Measurements from ENCODE around the gene SYNM. TPM values are rescaled to one million over a fixed set of nuclear protein-coding genes. Genes with fewer than 3 reads are reported as not detected.

SYNM gene
- total and polyA plus RNA-seq, 7 donors = 0.69 to 1,357 (median 731) TPM

- Histone ChIP-seq H3K4me3 (no peak overlapping the region), H3K9me3 (no peaks in the 10 kb centered on the region), H3K4me1 (peaks cover 0 to 8% (median 0%) of the 10 kb centered on the region in 4 donors), H3K36me3 (no peaks in the 10 kb centered on the region), H3K27ac (peak overlapping the region in 2 of 4 donors; percentile 34 to 53), H3K27me3 (no peaks in the 10 kb centered on the region)
- 91 to 94% methylated on average over 2 of the region's 2 CpGs for WGBS, 2 donors
- intact Hi-C loops (cut with DNase I) = no loop called here
- TF ChIP-seq POLR2A (IDR thresholded peaks at IDR 0.05) (no peak), CTCF (IDR thresholded peaks at IDR 0.05) (no peak)
- DNase-seq = no peak
Measured at GRCh38 chr15:99086327-99086667, 18.6 kb upstream of the SYNM start.

- 91 to 92% methylated on average over 11 of the region's 11 CpGs for WGBS, 2 donors
- TF ChIP-seq POLR2A (IDR thresholded peaks at IDR 0.05) (no peak), EP300 (IDR thresholded peaks at IDR 0.05) (no peak), CTCF (IDR thresholded peaks at IDR 0.05) (no peak), POLR2AphosphoS5 (IDR thresholded peaks at IDR 0.05) (no peak)
- H3K9me3 ChIP-seq = no peaks in the 10 kb centered on the region
- H3K4me3 ChIP-seq = no peak overlapping the region
- H3K4me1 ChIP-seq = peaks cover 0 to 8% (median 0%) of the 10 kb centered on the region in 4 donors
- no peaks in the 10 kb centered on the region for H3K27me3 ChIP-seq
- DNase-seq = no peak
- intact Hi-C loops (cut with DNase I) = no loop called here
- no peak overlapping the region for H3K27ac ChIP-seq
- H3K36me3 ChIP-seq = no peaks in the 10 kb centered on the region
Measured at GRCh38 chr15:99087405-99087943, 17.4 kb upstream of the SYNM start.

GRCh38 chr15:99090011-99090699 lies 14.7 kb upstream of the SYNM start:
- DNase-seq = no peak
- H3K27me3 ChIP-seq = no peaks in the 10 kb centered on the region
- intact Hi-C loops (cut with DNase I) = no loop called here
- H3K4me3 ChIP-seq = no peak overlapping the region
- peaks cover 0 to 8% (median 0%) of the 10 kb centered on the region in 4 donors for H3K4me1 ChIP-seq
- WGBS, 2 donors = 43 to 54% methylated on average over 3 of the region's 3 CpGs
- no peak overlapping the region for H3K27ac ChIP-seq
- TF ChIP-seq CTCF (IDR thresholded peaks at IDR 0.05) (no peak), POLR2AphosphoS5 (IDR thresholded peaks at IDR 0.05) (no peak), EP300 (IDR thresholded peaks at IDR 0.05) (no peak), POLR2A (IDR thresholded peaks at IDR 0.05) (no peak)
- H3K9me3 ChIP-seq = no peaks in the 10 kb centered on the region
- no peaks in the 10 kb centered on the region for H3K36me3 ChIP-seq

- Histone ChIP-seq H3K36me3 (no peaks in the 10 kb centered on the region), H3K4me3 (no peak overlapping the region), H3K4me1 (peaks cover 0 to 2% (median 0%) of the 10 kb centered on the region in 4 donors), H3K27me3 (no peaks in the 10 kb centered on the region), H3K9me3 (no peaks in the 10 kb centered on the region), H3K27ac (no peak overlapping the region)
- intact Hi-C loops (cut with DNase I) = no loop called here
- 87 to 93% methylated on average over 1 of the region's 1 CpG for WGBS, 2 donors
- DNase-seq = no peak
- TF ChIP-seq POLR2A (IDR thresholded peaks at IDR 0.05) (no peak), POLR2AphosphoS5 (IDR thresholded peaks at IDR 0.05) (no peak), EP300 (IDR thresholded peaks at IDR 0.05) (no peak), CTCF (IDR thresholded peaks at IDR 0.05) (no peak)
Measured at GRCh38 chr15:99090938-99091337, 13.9 kb upstream of the SYNM start.
